Measurements from ENCODE around the gene HOXA3. TPM values are rescaled to one million over a fixed set of nuclear protein-coding genes. Genes with fewer than 3 reads are reported as not detected.

HOXA3 gene
- total RNA-seq, 1 experiment from 2014 or later, result 30.2 TPM

DNA sequence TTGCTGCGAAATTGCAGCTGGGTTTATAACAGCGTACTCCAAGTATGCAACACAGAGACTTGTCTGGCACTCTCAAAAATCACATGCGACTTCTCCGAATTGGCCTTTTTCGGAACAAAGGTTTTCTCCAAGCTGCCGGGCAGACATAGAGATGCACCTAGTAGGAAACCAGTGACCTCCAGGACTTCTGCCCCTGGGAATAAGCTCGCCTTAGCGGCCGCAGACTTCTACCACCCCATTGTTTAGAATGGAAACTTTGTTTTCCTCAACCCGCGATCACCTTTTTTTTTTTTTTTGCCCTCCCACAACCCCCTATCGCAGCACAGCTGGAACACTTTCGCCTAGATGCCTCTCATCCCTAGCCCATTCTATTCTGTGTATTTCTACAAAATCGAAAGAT is 26.6 kb upstream of the HOXA3 start:
- Histone ChIP-seq H3K4me3 (ENCODE audit: low read depth in 2 of 2, low read length in 2 of 2) (peak overlapping the region; percentile 32 to 52; a peak in 3 of 4 replicates), H3K36me3 (ENCODE audit: control insufficient read depth, insufficient read depth, low read length) (no peaks in the 10 kb centered on the region)

GRCh38 chr7:27178366-27178765 is 26.0 kb upstream of the HOXA3 start:
- H3K4me3 ChIP-seq (ENCODE audit: low read depth in 2 of 2, low read length in 2 of 2), result no peak overlapping the region
- no peak for DNase-seq (ENCODE audit: low read depth, low spot score)
- ChIA-PET POLR2A (interaction anchor here (0.7 kb wide), 1 partner anchor 751 kb away, joined by 3 read pairs; no protein-coding TSS in a partner anchor), CTCF (interaction anchor here (0.6 to 1.9 kb wide), 5 partner anchors 17 to 153 kb away, joined by 3 to 10 read pairs (median 6); partner anchors contain the start of gene HOXA3)
- no peaks in the 10 kb centered on the region for H3K9me3 ChIP-seq (ENCODE audit: control insufficient read depth, insufficient read depth, low read depth, low read length)
- intact Hi-C loops (cut with micrococcal nuclease; ENCODE audit: unreplicated experiment) (no loop called here), in situ Hi-C loops (cut with HindIII; ENCODE audit: low pct_unique_long_range_greater_than_20kb, low sequenced_read_pairs) (no loop called here)
- no peaks in the 10 kb centered on the region for H3K36me3 ChIP-seq (ENCODE audit: control insufficient read depth, insufficient read depth, low read length)
- TF ChIP-seq SIN3A (IDR thresholded peaks at IDR 0.05; ENCODE audit: borderline replicate concordance, insufficient read depth, low read depth, low read length) (no peak), TCF7L2 (IDR thresholded peaks at IDR 0.05; ENCODE audit: low read depth, low read length) (no peak), POLR2AphosphoS5 (IDR thresholded peaks at IDR 0.05; ENCODE audit: low read depth, low read length) (no peak), REST (IDR thresholded peaks at IDR 0.05; ENCODE audit: insufficient read depth in 1 of 2, low read depth in 2 of 2, low read length in 1 of 2) (no peak)
- TF ChIP-seq, protein P1, sequence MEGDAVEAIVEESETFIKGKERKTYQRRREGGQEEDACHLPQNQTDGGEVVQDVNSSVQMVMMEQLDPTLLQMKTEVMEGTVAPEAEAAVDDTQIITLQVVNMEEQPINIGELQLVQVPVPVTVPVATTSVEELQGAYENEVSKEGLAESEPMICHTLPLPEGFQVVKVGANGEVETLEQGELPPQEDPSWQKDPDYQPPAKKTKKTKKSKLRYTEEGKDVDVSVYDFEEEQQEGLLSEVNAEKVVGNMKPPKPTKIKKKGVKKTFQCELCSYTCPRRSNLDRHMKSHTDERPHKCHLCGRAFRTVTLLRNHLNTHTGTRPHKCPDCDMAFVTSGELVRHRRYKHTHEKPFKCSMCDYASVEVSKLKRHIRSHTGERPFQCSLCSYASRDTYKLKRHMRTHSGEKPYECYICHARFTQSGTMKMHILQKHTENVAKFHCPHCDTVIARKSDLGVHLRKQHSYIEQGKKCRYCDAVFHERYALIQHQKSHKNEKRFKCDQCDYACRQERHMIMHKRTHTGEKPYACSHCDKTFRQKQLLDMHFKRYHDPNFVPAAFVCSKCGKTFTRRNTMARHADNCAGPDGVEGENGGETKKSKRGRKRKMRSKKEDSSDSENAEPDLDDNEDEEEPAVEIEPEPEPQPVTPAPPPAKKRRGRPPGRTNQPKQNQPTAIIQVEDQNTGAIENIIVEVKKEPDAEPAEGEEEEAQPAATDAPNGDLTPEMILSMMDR (IDR thresholded peaks at IDR 0.05), result no peak
- H3K27me3 ChIP-seq (ENCODE audit: control insufficient read depth, insufficient read depth, low read length), result no peaks in the 10 kb centered on the region
- BruUV-seq (replicated peaks), result no TSS peak
- H3K27ac ChIP-seq (ENCODE audit: low read length), result no peak overlapping the region
- peaks cover 12% of the 10 kb centered on the region; the same call in 1 of the 2 replicates for H3K4me1 ChIP-seq (ENCODE audit: control insufficient read depth, insufficient read depth, low read length)
- no peak for ATAC-seq

More for the DNA sequence above, 26.6 kb upstream of the HOXA3 start:
- Histone ChIP-seq H3K4me1 (ENCODE audit: control insufficient read depth, insufficient read depth, low read length) (peaks cover 15% of the 10 kb centered on the region; the same call in 1 of the 2 replicates), H3K27me3 (ENCODE audit: control insufficient read depth, insufficient read depth, low read length) (no peaks in the 10 kb centered on the region), H3K27ac (ENCODE audit: low read length) (no peak overlapping the region; the same call in 1 of the 2 replicates), H3K9me3 (ENCODE audit: control insufficient read depth, insufficient read depth, low read depth, low read length) (no peaks in the 10 kb centered on the region)
- DNase-seq (ENCODE audit: low read depth, low spot score) (no peak), ATAC-seq (no peak)
- CTCF ChIA-PET, result interaction anchor here (0.6 to 1.9 kb wide), 10 partner anchors 9 to 1301 kb away, joined by 3 to 10 read pairs (median 4); partner anchors contain the start of gene HOXA3
- in situ Hi-C loops (cut with HindIII; ENCODE audit: low pct_unique_long_range_greater_than_20kb, low sequenced_read_pairs) (no loop called here), intact Hi-C loops (cut with micrococcal nuclease; ENCODE audit: unreplicated experiment) (no loop called here)
- POLR2A ChIA-PET, result no interaction called here
- TF ChIP-seq REST (IDR thresholded peaks at IDR 0.05; ENCODE audit: insufficient read depth in 1 of 2, low read depth in 2 of 2, low read length in 1 of 2), result no peak
- TF ChIP-seq TCF7L2 (IDR thresholded peaks at IDR 0.05; ENCODE audit: low read depth, low read length), result no peak
- no peak for TF ChIP-seq POLR2AphosphoS5 (IDR thresholded peaks at IDR 0.05; ENCODE audit: low read depth, low read length)
- TF ChIP-seq, protein P1 (IDR thresholded peaks at IDR 0.05), result no peak
- no peak for TF ChIP-seq SIN3A (IDR thresholded peaks at IDR 0.05; ENCODE audit: borderline replicate concordance, insufficient read depth, low read depth, low read length)
- no TSS peak for BruUV-seq (replicated peaks)
